GM18951 (cell line): ENCODE results near the gene IGHMBP2.

ENCODE experiments used
- POLR2A ChIP-seq: IDR thresholded peaks from 4 replicates; pipeline ENCODE4 v1.6.1; 2011; ENCODE audit warnings: mild to moderate bottlenecking; ENCODE audit not compliant: insufficient read length, insufficient read depth; ENCODE audit errors: extremely low read depth
- in situ Hi-C: fragments of 300-500 bp; cut with MboI; formaldehyde crosslinking; loops from one replicate; pipeline ENCODE4 v1.12.0; 2022; ENCODE audit warnings: low sequenced_read_pairs, mixed read lengths, inconsistent platforms; ENCODE audit not compliant: unreplicated experiment

Gene IGHMBP2

GRCh38 chr11:68927280-68928135, 23.8 kb downstream of the IGHMBP2 start:
- in situ Hi-C loops = no loop called here
- no peak for TF ChIP-seq POLR2A

DNA sequence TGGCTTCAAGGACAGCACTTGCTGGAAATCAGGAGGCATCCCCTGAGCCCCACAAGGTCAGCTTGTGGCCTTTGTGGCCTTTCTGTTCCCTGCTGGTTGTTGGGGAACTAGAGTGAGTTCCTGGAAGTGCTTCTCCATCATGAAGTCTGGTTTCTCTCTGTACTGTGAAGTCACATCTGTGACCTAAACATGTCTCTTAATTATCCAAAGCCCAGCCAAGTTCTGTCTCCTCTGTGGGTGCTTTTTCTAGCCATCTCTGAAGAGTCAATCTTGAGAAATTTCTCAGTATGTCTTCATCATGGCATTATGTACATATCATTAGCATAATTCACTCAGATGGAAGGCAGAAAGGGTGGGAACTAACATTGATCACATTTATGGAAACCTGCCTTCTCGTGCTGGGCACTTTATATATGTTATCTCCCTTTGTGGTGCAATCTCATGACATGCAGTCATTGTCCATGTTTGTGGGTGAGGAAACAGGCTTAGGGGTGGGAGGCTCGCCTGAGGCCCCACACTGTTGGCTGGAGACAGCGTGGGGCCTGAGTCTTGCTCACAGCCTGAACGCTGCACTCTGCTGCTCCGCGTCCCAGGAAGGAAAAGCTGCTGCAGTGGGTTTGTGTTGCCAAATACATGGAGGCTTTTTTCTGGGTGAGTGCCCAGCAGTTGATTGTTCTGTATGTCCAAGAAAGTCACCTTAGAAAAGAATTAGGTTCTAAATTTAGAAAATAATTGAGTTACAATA, 24.6 kb downstream of the IGHMBP2 start:
- no peak for TF ChIP-seq POLR2A
- in situ Hi-C loops = no loop called here

- in situ Hi-C loops = no loop called here
- no peak for TF ChIP-seq POLR2A
These were observed 25.4 kb downstream of the IGHMBP2 start for GRCh38 chr11:68929135-68929534.

DNA sequence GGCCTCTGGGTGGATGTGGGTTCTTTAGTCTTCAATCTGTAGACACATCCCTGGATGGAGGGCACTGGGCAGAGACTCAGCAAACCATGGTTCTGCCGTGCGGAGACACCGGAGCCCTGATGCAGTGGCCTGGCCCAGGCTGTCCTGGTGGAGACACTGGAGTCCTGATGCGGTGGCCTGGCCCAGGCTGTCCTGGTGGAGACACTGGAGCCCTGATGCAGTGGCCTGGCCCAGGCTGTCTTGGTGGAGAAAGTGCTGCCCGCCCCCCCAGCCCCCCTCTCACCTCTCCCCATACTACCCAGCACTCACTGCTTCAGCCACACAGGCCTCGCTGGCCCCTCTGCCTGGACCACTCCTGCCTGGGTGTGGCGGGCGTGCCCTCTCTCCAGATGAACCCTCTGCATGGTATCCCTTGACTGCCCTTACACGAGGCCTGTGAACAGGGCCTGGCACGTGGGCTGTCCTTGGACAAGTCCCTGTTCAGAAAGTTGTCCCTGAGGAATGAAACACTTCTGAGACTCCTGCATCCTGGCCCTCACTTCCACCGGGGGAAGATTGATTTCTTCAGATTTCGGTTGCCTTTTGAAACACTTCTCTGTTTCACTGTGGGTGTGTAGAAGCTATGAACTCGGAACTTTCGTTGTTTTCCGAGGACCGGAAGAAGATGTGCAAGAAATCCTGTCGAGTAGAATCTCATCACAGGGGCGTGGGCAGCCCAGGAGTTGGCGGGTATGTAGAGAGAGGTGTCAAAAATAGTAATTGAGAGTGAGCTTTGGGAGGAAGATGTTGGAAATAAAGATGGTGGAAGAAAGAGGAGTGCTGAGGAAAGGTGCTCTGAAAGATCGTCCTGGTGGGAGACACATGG, 26.2 kb downstream of the IGHMBP2 start:
- in situ Hi-C loops = no loop called here
- no peak for TF ChIP-seq POLR2A

DNA sequence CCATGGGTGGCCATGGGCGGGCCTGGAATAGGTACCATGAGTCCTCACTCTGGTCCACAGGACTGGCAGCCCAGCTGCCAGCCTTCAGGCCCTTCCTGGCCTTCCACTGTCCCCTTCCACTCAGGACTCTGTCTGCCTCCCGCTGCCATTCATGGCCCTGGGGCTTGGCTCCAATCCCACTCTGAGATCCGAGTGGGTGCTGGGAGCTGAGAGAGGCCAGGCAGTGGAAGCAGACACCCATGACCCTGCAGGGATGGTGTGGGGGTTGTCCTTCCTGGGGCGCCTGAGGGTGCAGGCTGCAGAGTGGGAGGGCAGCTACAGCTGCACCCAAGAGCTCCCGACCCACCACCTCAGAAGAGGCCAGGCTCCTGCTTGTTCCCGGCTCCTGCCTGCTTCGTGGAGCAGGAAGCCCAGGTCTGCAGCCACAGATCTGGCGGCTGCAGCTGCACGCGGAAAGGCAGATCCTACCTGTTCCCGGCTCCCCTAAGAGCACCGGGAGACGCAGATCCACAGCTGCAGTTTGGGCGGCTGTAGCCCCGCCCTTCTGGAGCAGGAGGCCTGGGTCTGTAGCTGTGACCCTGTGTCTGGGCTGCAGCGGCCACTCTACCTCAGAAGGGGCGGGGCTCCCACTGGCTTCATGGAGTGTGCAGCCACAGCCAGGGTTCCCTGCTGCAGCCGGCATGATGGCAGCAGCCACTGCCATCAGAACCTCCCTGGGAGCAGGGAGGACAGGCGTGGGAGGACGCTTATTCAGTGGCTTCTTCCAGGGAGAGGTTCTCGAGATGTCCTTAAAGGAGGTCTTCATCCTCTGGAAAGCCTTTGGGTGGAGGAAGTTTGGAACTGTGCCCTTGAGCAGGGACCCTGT, 27.5 kb downstream of the IGHMBP2 start:
- TF ChIP-seq POLR2A = no peak
- in situ Hi-C loops = no loop called here

DNA sequence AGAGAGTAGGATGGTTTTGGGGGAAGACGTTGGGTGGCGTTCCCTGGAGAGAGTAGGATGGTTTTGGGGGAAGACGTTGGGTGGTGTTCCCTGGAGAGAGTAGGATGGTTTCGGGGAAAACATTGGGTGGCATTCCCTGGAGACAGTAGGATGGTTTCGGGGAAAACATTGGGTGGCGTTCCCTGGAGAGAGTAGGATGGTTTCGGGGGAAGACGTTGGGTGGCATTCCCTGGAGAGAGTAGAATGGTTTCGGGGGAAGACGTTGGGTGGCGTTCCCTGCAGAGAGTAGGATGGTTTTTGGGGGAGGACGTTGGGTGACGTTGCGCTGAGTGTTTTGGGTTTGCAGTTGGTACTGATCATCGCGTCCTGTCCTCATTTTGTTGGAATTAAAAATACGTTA, 28.2 kb downstream of the IGHMBP2 start:
- in situ Hi-C loops = no loop called here

DNA sequence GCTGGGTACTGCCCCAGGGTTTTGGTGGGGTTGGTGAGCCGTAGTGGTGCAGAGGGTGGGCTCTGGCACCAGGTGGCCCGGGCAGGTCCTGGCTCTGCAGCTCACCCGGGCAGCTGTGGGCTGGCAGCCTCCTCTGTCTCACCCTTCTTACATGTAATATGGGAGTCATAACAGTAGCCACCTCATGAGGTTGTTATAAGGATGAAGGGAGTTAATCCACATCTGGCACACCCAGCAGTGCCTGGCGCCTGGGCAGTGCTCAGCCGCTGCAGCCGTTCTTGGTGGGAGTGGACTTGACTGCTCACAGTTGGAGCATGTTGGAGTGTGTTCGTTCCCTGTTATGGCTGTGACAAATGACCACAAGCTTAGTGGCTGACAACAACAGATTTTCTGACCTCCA, 28.7 kb downstream of the IGHMBP2 start:
- no peak for TF ChIP-seq POLR2A
- in situ Hi-C loops = no loop called here

More for the DNA sequence above, 28.2 kb downstream of the IGHMBP2 start:
- TF ChIP-seq POLR2A = no peak

DNA sequence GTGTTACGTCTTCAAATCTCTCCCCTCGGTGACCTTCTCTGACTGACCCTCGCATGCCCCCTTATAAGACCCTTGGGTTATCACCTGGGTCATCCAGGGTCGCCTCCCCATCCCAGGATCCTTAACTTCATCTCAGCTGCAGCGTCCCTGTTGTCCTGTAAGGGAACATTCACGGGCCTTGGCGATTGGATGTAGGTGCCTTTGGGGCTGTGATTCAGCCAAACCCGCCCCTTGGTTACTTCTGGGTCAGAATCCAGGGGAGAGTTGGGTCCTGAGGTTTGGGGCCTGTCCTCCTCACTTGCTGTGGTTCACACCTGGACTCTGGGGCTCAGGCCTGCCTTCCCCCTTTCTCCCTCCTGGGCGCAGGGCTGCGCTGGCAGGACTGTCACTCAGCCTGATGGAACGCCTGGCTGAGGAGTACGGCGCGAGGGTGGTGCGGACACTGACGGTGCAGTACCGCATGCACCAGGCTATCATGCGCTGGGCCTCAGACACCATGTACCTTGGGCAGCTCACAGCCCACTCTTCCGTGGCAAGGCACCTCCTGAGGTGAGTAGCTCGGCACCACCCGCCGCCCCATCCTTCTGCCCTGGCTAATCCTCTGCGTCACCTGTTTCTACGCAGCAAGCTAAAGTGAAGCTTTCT, 29.4 kb downstream of the IGHMBP2 start:
- in situ Hi-C loops = no loop called here
- TF ChIP-seq POLR2A = no peak

GRCh38 chr11:68933605-68934320, 30.1 kb downstream of the IGHMBP2 start:
- TF ChIP-seq POLR2A = no peak
- in situ Hi-C loops = no loop called here

DNA sequence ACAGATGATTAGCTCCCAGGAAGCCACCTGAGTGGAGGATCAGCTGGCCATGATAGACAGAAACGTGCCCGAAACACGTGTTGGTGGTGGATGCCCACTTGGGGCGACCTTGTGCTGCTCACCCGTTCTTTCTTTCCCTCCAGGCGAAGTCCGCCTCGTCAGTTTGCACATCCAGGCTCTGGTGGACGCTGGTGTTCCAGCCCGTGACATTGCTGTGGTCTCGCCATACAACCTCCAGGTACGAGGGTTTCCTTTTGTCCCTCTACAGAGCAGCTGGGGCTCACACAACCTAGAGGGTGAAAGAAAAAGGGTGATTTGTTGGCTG, 30.6 kb downstream of the IGHMBP2 start:
- in situ Hi-C loops = no loop called here
- no peak for TF ChIP-seq POLR2A

DNA sequence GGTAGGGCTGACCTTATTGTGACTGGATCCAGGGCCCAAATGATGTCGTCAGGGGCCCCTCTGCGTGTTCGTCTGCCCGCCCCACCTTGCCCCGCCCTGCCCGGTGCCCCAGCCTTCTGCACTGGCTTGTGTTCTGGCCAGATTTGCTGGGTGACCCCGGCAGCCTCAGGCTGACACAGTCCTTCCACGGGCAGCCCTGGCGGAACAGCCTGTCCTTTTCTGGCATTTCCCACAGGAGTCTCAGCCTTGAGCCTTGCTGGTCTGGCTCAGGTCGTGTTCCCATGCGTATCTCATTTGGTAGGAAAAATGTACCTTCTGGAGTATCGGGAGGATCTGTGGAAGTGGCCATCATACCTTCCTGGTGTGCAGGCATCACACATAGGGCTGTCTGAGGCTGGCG, 31.0 kb downstream of the IGHMBP2 start:
- no peak for TF ChIP-seq POLR2A
- in situ Hi-C loops = no loop called here
